ENCODE measurements around the gene NRG3. TPM values are rescaled to one million over a fixed set of nuclear protein-coding genes. Genes with fewer than 3 reads are reported as not detected.

NRG3 gene
- total and polyA plus RNA-seq, 9 donors, result 0.04 to 4.5 (median 0.15) TPM; not detected in 2

- Histone ChIP-seq H3K36me3 (no peaks in the 10 kb centered on the region), H3K4me3 (no peak overlapping the region), H3K27me3 (no peaks in the 10 kb centered on the region), H3K4me1 (ENCODE audit: insufficient read depth) (no peaks in the 10 kb centered on the region), H3K9me3 (no peaks in the 10 kb centered on the region), H3K27ac (no peak overlapping the region)
- intact Hi-C loops (cut with DNase I), result no loop called here
- no peak for DNase-seq
- TF ChIP-seq EP300 (IDR thresholded peaks at IDR 0.05) (no peak), POLR2A (IDR thresholded peaks at IDR 0.05) (no peak), CTCF (IDR thresholded peaks at IDR 0.05) (no peak)
Observed at GRCh38 chr10:82914655-82915136, 1039.7 kb downstream of the NRG3 start.

- no peak for TF ChIP-seq CTCF (IDR thresholded peaks at IDR 0.05)
- TF ChIP-seq EP300 (IDR thresholded peaks at IDR 0.05), result no peak
- no peak for TF ChIP-seq POLR2A (IDR thresholded peaks at IDR 0.05)
- Histone ChIP-seq H3K36me3 (no peaks in the 10 kb centered on the region), H3K9me3 (no peaks in the 10 kb centered on the region), H3K4me1 (ENCODE audit: insufficient read depth) (no peaks in the 10 kb centered on the region), H3K27me3 (no peaks in the 10 kb centered on the region), H3K27ac (no peak overlapping the region), H3K4me3 (no peak overlapping the region)
- DNase-seq, result no peak
- intact Hi-C loops (cut with DNase I), result no loop called here
- 67 to 88% (median 68%) methylated on average over 4 of the region's 4 CpGs for WGBS, 3 donors
Observed at GRCh38 chr10:82916941-82917340, 1041.9 kb downstream of the NRG3 start.

- Histone ChIP-seq H3K27ac (no peak overlapping the region), H3K4me1 (ENCODE audit: insufficient read depth) (no peaks in the 10 kb centered on the region), H3K36me3 (no peaks in the 10 kb centered on the region), H3K4me3 (no peak overlapping the region), H3K27me3 (no peaks in the 10 kb centered on the region), H3K9me3 (no peaks in the 10 kb centered on the region)
- DNase-seq, result no peak
- intact Hi-C loops (cut with DNase I), result no loop called here
- TF ChIP-seq EP300 (IDR thresholded peaks at IDR 0.05), result no peak
- no peak for TF ChIP-seq CTCF (IDR thresholded peaks at IDR 0.05)
- no peak for TF ChIP-seq POLR2A (IDR thresholded peaks at IDR 0.05)
Observed at GRCh38 chr10:82918022-82918421, 1043.0 kb downstream of the NRG3 start.

GRCh38 chr10:82922046-82922445 lies 1047.1 kb downstream of the NRG3 start:
- H3K4me1 ChIP-seq (ENCODE audit: insufficient read depth), result no peaks in the 10 kb centered on the region
- H3K9me3 ChIP-seq, result no peaks in the 10 kb centered on the region
- intact Hi-C loops (cut with DNase I), result no loop called here
- DNase-seq, result no peak
- no peak overlapping the region for H3K27ac ChIP-seq
- no peaks in the 10 kb centered on the region for H3K36me3 ChIP-seq
- 84 to 89% (median 88%) methylated on average over 4 of the region's 4 CpGs for WGBS, 3 donors
- H3K4me3 ChIP-seq, result no peak overlapping the region
- H3K27me3 ChIP-seq, result no peaks in the 10 kb centered on the region
- TF ChIP-seq CTCF (IDR thresholded peaks at IDR 0.05) (no peak), EP300 (IDR thresholded peaks at IDR 0.05) (no peak), POLR2A (IDR thresholded peaks at IDR 0.05) (no peak)

DNA sequence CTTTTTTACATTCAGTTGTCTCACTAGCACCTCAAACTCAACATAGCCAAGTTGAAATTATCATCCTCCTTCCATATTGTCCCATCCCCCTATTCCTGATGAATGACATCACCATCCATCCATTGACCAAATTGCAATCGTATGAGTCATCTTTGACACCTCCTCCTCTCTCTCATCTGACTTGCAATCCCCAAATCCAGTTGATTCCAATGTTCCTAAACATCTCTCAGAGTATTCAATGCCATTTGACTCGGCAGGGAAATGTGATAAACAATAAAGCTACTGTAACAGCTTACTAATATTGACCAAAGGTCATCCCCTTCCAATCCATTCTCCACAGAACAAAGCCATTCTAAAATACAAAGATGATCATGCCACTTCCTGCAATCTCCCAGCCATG lies 1047.8 kb downstream of the NRG3 start:
- TF ChIP-seq EP300 (IDR thresholded peaks at IDR 0.05) (no peak), POLR2A (IDR thresholded peaks at IDR 0.05) (no peak), CTCF (IDR thresholded peaks at IDR 0.05) (no peak)
- WGBS, 3 donors, result 80 to 88% (median 81%) methylated on average over 2 of the region's 2 CpGs

More for the DNA sequence above, 1047.8 kb downstream of the NRG3 start:
- Histone ChIP-seq H3K27me3 (no peaks in the 10 kb centered on the region), H3K27ac (no peak overlapping the region), H3K4me1 (ENCODE audit: insufficient read depth) (no peaks in the 10 kb centered on the region), H3K36me3 (no peaks in the 10 kb centered on the region), H3K4me3 (no peak overlapping the region), H3K9me3 (no peaks in the 10 kb centered on the region)
- DNase-seq, result no peak
- intact Hi-C loops (cut with DNase I), result no loop called here

Measured in ovary (tissue), 9 donors.